GM23338 (cell line): Measurements from ENCODE around the gene HLCS.

Source experiments
- CTCF ChIP-seq, 2 experiments: fragments of 200-600 bp in 1 of 2; sonication (generic) in 1 of 2; conservative IDR thresholded peaks; 2 replicates each; pipeline versions ENCODE4 v1.5.1 to v1.6.1; 2016 to 2017; ENCODE audit warnings: antibody characterized with exemption in 2 of 2, low read depth in 2 of 2, mild to moderate bottlenecking in 2 of 2, moderate library complexity in 1 of 2
- POLR2AphosphoS5 ChIP-seq: IDR thresholded peaks from 2 replicates; pipeline ENCODE4 v1.6.1; 2016; ENCODE audit warnings: antibody characterized with exemption, low read depth
- TF ChIP-seq, protein P1 (sequence below): IDR thresholded peaks from one replicate; pipeline ENCODE4 v1.6.1; 2018; ENCODE audit warnings: antibody characterized with exemption; ENCODE audit not compliant: unreplicated experiment

GRCh38 chr21:37006486-37007291, 40.2 kb upstream of the HLCS start, which contains the start of gene RIPPLY3:
- TF ChIP-seq POLR2AphosphoS5 (no peak), CTCF (conservative IDR thresholded peaks at IDR 0.05; ENCODE audit: low read depth in 2 of 2) (no peak)
- TF ChIP-seq, protein P1, sequence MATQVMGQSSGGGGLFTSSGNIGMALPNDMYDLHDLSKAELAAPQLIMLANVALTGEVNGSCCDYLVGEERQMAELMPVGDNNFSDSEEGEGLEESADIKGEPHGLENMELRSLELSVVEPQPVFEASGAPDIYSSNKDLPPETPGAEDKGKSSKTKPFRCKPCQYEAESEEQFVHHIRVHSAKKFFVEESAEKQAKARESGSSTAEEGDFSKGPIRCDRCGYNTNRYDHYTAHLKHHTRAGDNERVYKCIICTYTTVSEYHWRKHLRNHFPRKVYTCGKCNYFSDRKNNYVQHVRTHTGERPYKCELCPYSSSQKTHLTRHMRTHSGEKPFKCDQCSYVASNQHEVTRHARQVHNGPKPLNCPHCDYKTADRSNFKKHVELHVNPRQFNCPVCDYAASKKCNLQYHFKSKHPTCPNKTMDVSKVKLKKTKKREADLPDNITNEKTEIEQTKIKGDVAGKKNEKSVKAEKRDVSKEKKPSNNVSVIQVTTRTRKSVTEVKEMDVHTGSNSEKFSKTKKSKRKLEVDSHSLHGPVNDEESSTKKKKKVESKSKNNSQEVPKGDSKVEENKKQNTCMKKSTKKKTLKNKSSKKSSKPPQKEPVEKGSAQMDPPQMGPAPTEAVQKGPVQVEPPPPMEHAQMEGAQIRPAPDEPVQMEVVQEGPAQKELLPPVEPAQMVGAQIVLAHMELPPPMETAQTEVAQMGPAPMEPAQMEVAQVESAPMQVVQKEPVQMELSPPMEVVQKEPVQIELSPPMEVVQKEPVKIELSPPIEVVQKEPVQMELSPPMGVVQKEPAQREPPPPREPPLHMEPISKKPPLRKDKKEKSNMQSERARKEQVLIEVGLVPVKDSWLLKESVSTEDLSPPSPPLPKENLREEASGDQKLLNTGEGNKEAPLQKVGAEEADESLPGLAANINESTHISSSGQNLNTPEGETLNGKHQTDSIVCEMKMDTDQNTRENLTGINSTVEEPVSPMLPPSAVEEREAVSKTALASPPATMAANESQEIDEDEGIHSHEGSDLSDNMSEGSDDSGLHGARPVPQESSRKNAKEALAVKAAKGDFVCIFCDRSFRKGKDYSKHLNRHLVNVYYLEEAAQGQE, result no peak
